ENCODE measurements around the gene BICD1.

The BICD1 gene

GRCh38 chr12:32196250-32197198, 89.9 kb downstream of the BICD1 start:
- Histone ChIP-seq H3K27ac (no peak overlapping the region), H4K20me1 (ENCODE audit: insufficient read depth) (no peaks in the 10 kb centered on the region), H3K36me3 (ENCODE audit: insufficient read depth) (no peaks in the 10 kb centered on the region), H2AFZ (ENCODE audit: low read depth) (no peak overlapping the region), H3K4me2 (no peak overlapping the region), H3K4me3 (IDR thresholded peaks at IDR 0.05; ENCODE audit: insufficient read depth, low read depth, low read length) (no peak overlapping the region), H3K79me2 (ENCODE audit: insufficient read depth, low read depth) (no peaks in the 10 kb centered on the region), H3K9ac (no peak overlapping the region), H3K27me3 (ENCODE audit: insufficient read depth, low read depth) (no peaks in the 10 kb centered on the region), H3K4me1 (ENCODE audit: low read depth, poor library complexity, severe bottlenecking) (no peaks in the 10 kb centered on the region)
- no peak for TF ChIP-seq CTCF (conservative IDR thresholded peaks at IDR 0.05; ENCODE audit: low read depth, low read length)

- Histone ChIP-seq H2AFZ (ENCODE audit: low read depth) (no peak overlapping the region), H3K79me2 (ENCODE audit: insufficient read depth, low read depth) (no peaks in the 10 kb centered on the region), H3K9ac (no peak overlapping the region), H3K27me3 (ENCODE audit: insufficient read depth, low read depth) (no peaks in the 10 kb centered on the region), H4K20me1 (ENCODE audit: insufficient read depth) (no peaks in the 10 kb centered on the region), H3K4me3 (IDR thresholded peaks at IDR 0.05; ENCODE audit: insufficient read depth, low read depth, low read length) (no peak overlapping the region), H3K36me3 (ENCODE audit: insufficient read depth) (no peaks in the 10 kb centered on the region), H3K27ac (no peak overlapping the region), H3K4me2 (no peak overlapping the region), H3K4me1 (ENCODE audit: low read depth, poor library complexity, severe bottlenecking) (no peaks in the 10 kb centered on the region)
- no peak for TF ChIP-seq CTCF (conservative IDR thresholded peaks at IDR 0.05; ENCODE audit: low read depth, low read length)
Measured at GRCh38 chr12:32197421-32197820, 90.8 kb downstream of the BICD1 start.

- H3K9ac ChIP-seq: no peak overlapping the region
- H4K20me1 ChIP-seq (ENCODE audit: insufficient read depth): no peaks in the 10 kb centered on the region
- H2AFZ ChIP-seq (ENCODE audit: low read depth): no peak overlapping the region
- no peak overlapping the region for H3K4me2 ChIP-seq
- no peaks in the 10 kb centered on the region for H3K27me3 ChIP-seq (ENCODE audit: insufficient read depth, low read depth)
- TF ChIP-seq CTCF (conservative IDR thresholded peaks at IDR 0.05; ENCODE audit: low read depth, low read length): no peak
- no peak overlapping the region for H3K4me3 ChIP-seq (IDR thresholded peaks at IDR 0.05; ENCODE audit: insufficient read depth, low read depth, low read length)
- H3K27ac ChIP-seq: no peak overlapping the region
- no peaks in the 10 kb centered on the region for H3K4me1 ChIP-seq (ENCODE audit: low read depth, poor library complexity, severe bottlenecking)
- H3K36me3 ChIP-seq (ENCODE audit: insufficient read depth): no peaks in the 10 kb centered on the region
- H3K79me2 ChIP-seq (ENCODE audit: insufficient read depth, low read depth): no peaks in the 10 kb centered on the region
Measured at GRCh38 chr12:32198555-32198954, 91.9 kb downstream of the BICD1 start.

- Histone ChIP-seq H3K9ac (no peak overlapping the region), H3K79me2 (ENCODE audit: insufficient read depth, low read depth) (no peaks in the 10 kb centered on the region), H3K27ac (no peak overlapping the region), H2AFZ (ENCODE audit: low read depth) (no peak overlapping the region), H3K27me3 (ENCODE audit: insufficient read depth, low read depth) (no peaks in the 10 kb centered on the region), H3K4me2 (no peak overlapping the region), H4K20me1 (ENCODE audit: insufficient read depth) (no peaks in the 10 kb centered on the region), H3K36me3 (ENCODE audit: insufficient read depth) (no peaks in the 10 kb centered on the region), H3K4me1 (ENCODE audit: low read depth, poor library complexity, severe bottlenecking) (no peaks in the 10 kb centered on the region), H3K4me3 (IDR thresholded peaks at IDR 0.05; ENCODE audit: insufficient read depth, low read depth, low read length) (no peak overlapping the region)
- no peak for TF ChIP-seq CTCF (conservative IDR thresholded peaks at IDR 0.05; ENCODE audit: low read depth, low read length)
Measured at GRCh38 chr12:32201096-32201495, 94.4 kb downstream of the BICD1 start.

Measured in KMS-11 (cell line).